Measurements from ENCODE around the gene C1orf52. TPM values are rescaled to one million over a fixed set of nuclear protein-coding genes. Genes with fewer than 3 reads are reported as not detected.

The C1orf52 gene
- 10 to 100 TPM; 25.8 to 28.3 TPM for total RNA-seq
- 10 to 100 TPM; 13.8 to 18.4 TPM for polyA plus RNA-seq
- long read RNA-seq, donor 1, transcript C1orf52-201 (4 exons, 3,391 nt): major isoform, 23 of 42 reads
- long read RNA-seq, donor 1, transcript C1orf52-203 (3 exons, 1,219 nt): minor isoform, 16 of 42 reads
- long read RNA-seq, donor 1, partial matches to known transcripts: 2 of 42 reads
- long read RNA-seq, donor 1, other reads (novel, unspliced or antisense): 1 of 42 reads
- long read RNA-seq, donor 2, transcript C1orf52-201 (4 exons, 3,391 nt): minor isoform, 6 of 20 reads
- long read RNA-seq, donor 2, transcript C1orf52-203 (3 exons, 1,219 nt): major isoform, 11 of 20 reads
- long read RNA-seq, donor 2, partial matches to known transcripts: 1 of 20 reads
- long read RNA-seq, donor 2, other reads (novel, unspliced or antisense): 2 of 20 reads

- no peaks in the 10 kb centered on the region for H3K4me1 ChIP-seq (ENCODE audit: control insufficient read depth in 1 of 2, insufficient read depth in 2 of 2, low read length in 2 of 2)
- DNase-seq: peak; percentile 97 to 100
- intact Hi-C loops (cut with DNase I): loop anchor here (5.0 kb wide), 2 partner anchors 57 to 322 kb away; partner anchors contain the start of gene SYDE2 (in 2 of the 2)
- 0 to 1% methylated on average over 52 to 65 of the region's 65 CpGs for WGBS, 2 donors
- no peaks in the 10 kb centered on the region for H3K27me3 ChIP-seq (ENCODE audit: control insufficient read depth in 1 of 2, insufficient read depth in 2 of 2, low read length in 1 of 2)
- peak; percentile 99 for ATAC-seq (ENCODE audit: low FRiP score)
- H3K9me3 ChIP-seq (ENCODE audit: control insufficient read depth, low read length): no peaks in the 10 kb centered on the region
- no peaks in the 10 kb centered on the region for H3K36me3 ChIP-seq (ENCODE audit: control insufficient read depth in 1 of 2, insufficient read depth in 2 of 2, low read length in 1 of 2)
- peak within 1 kb of the TSS; percentile 88 to 89 for H3K4me3 ChIP-seq (ENCODE audit: low read length in 2 of 2)
- peak within 1 kb of the TSS in 1 of 2 donors; percentile 66 for H3K27ac ChIP-seq (ENCODE audit: low read depth in 1 of 2, low read length in 2 of 2)
Observed at GRCh38 chr1:85259118-85259911, at the start of gene C1orf52. Gene C1orf52 (minus strand): TSS chr1:85259662. CDS start chr1:85259633, 29 bp downstream.

GRCh38 chr1:85308833-85309350 lies 49.4 kb upstream of the C1orf52 start:
- no peak overlapping the region for H3K27ac ChIP-seq (ENCODE audit: low read depth in 1 of 2, low read length in 2 of 2)
- no peak for DNase-seq
- no peak for ATAC-seq (ENCODE audit: low FRiP score)
- no peaks in the 10 kb centered on the region for H3K36me3 ChIP-seq (ENCODE audit: control insufficient read depth in 1 of 2, insufficient read depth in 2 of 2, low read length in 1 of 2)
- peaks cover 4% of the 10 kb centered on the region in 2 donors for H3K4me1 ChIP-seq (ENCODE audit: control insufficient read depth in 1 of 2, insufficient read depth in 2 of 2, low read length in 2 of 2)
- no peaks in the 10 kb centered on the region for H3K27me3 ChIP-seq (ENCODE audit: control insufficient read depth in 1 of 2, insufficient read depth in 2 of 2, low read length in 1 of 2)
- intact Hi-C loops (cut with DNase I): loop anchor here (1.0 to 10.0 kb wide), 7 partner anchors 33 to 576 kb away; no protein-coding TSS in a partner anchor
- no peak overlapping the region for H3K4me3 ChIP-seq (ENCODE audit: low read length in 2 of 2)
- no peaks in the 10 kb centered on the region for H3K9me3 ChIP-seq (ENCODE audit: control insufficient read depth, low read length)
- WGBS, 2 donors: 67 to 70% methylated on average over 4 of the region's 4 CpGs

GRCh38 chr1:85307987-85308832 lies 48.7 kb upstream of the C1orf52 start:
- peak; percentile 90 to 97 for DNase-seq
- Histone ChIP-seq H3K4me1 (ENCODE audit: control insufficient read depth in 1 of 2, insufficient read depth in 2 of 2, low read length in 2 of 2) (peaks cover 0 to 1% of the 10 kb centered on the region in 2 donors), H3K27me3 (ENCODE audit: control insufficient read depth in 1 of 2, insufficient read depth in 2 of 2, low read length in 1 of 2) (no peaks in the 10 kb centered on the region), H3K4me3 (ENCODE audit: low read length in 2 of 2) (no peak overlapping the region), H3K9me3 (ENCODE audit: control insufficient read depth, low read length) (no peaks in the 10 kb centered on the region), H3K36me3 (ENCODE audit: control insufficient read depth in 1 of 2, insufficient read depth in 2 of 2, low read length in 1 of 2) (no peaks in the 10 kb centered on the region), H3K27ac (ENCODE audit: low read depth in 1 of 2, low read length in 2 of 2) (no peak overlapping the region)
- 20 to 21% methylated on average over 27 of the region's 27 CpGs for WGBS, 2 donors
- peak; percentile 96 for ATAC-seq (ENCODE audit: low FRiP score)
- intact Hi-C loops (cut with DNase I): loop anchor here (1.0 to 10.0 kb wide), 7 partner anchors 34 to 577 kb away; no protein-coding TSS in a partner anchor

- 97 to 98% methylated on average over 4 of the region's 4 CpGs for WGBS, 2 donors
- DNase-seq (no peak), ATAC-seq (ENCODE audit: low FRiP score) (no peak)
- Histone ChIP-seq H3K9me3 (ENCODE audit: control insufficient read depth, low read length) (no peaks in the 10 kb centered on the region), H3K27me3 (ENCODE audit: control insufficient read depth in 1 of 2, insufficient read depth in 2 of 2, low read length in 1 of 2) (no peaks in the 10 kb centered on the region), H3K36me3 (ENCODE audit: control insufficient read depth in 1 of 2, insufficient read depth in 2 of 2, low read length in 1 of 2) (no peaks in the 10 kb centered on the region), H3K4me1 (ENCODE audit: control insufficient read depth in 1 of 2, insufficient read depth in 2 of 2, low read length in 2 of 2) (no peaks in the 10 kb centered on the region), H3K4me3 (ENCODE audit: low read length in 2 of 2) (no peak overlapping the region), H3K27ac (ENCODE audit: low read depth in 1 of 2, low read length in 2 of 2) (no peak overlapping the region)
- intact Hi-C loops (cut with DNase I): loop anchor here (5.0 to 10.0 kb wide), 4 partner anchors 36 to 579 kb away; no protein-coding TSS in a partner anchor
Observed at GRCh38 chr1:85306236-85306635, 46.8 kb upstream of the C1orf52 start.

GRCh38 chr1:85303440-85304162 lies 44.1 kb upstream of the C1orf52 start:
- Histone ChIP-seq H3K4me1 (ENCODE audit: control insufficient read depth in 1 of 2, insufficient read depth in 2 of 2, low read length in 2 of 2) (peaks cover 3 to 4% of the 10 kb centered on the region in 2 donors), H3K9me3 (ENCODE audit: control insufficient read depth, low read length) (no peaks in the 10 kb centered on the region), H3K4me3 (ENCODE audit: low read length in 2 of 2) (no peak overlapping the region), H3K27ac (ENCODE audit: low read depth in 1 of 2, low read length in 2 of 2) (no peak overlapping the region), H3K36me3 (ENCODE audit: control insufficient read depth in 1 of 2, insufficient read depth in 2 of 2, low read length in 1 of 2) (no peaks in the 10 kb centered on the region), H3K27me3 (ENCODE audit: control insufficient read depth in 1 of 2, insufficient read depth in 2 of 2, low read length in 1 of 2) (no peaks in the 10 kb centered on the region)
- DNase-seq (no peak), ATAC-seq (ENCODE audit: low FRiP score) (no peak)
- intact Hi-C loops (cut with DNase I): loop anchor here in 1 of 2 donors (10.0 kb wide), 1 partner anchor 581 kb away; no protein-coding TSS in a partner anchor
- 67 to 74% methylated on average over 4 of the region's 4 CpGs for WGBS, 2 donors

- no peaks in the 10 kb centered on the region for H3K27me3 ChIP-seq (ENCODE audit: control insufficient read depth in 1 of 2, insufficient read depth in 2 of 2, low read length in 1 of 2)
- ATAC-seq (ENCODE audit: low FRiP score): no peak
- no peaks in the 10 kb centered on the region for H3K9me3 ChIP-seq (ENCODE audit: control insufficient read depth, low read length)
- intact Hi-C loops (cut with DNase I): loop anchor here in 1 of 2 donors (10.0 kb wide), 1 partner anchor 585 kb away; no protein-coding TSS in a partner anchor
- H3K4me3 ChIP-seq (ENCODE audit: low read length in 2 of 2): no peak overlapping the region
- no peak for DNase-seq
- H3K4me1 ChIP-seq (ENCODE audit: control insufficient read depth in 1 of 2, insufficient read depth in 2 of 2, low read length in 2 of 2): peaks cover 7 to 10% of the 10 kb centered on the region in 2 donors
- WGBS, 2 donors: 80 to 85% methylated on average over 3 of the region's 3 CpGs
- no peak overlapping the region for H3K27ac ChIP-seq (ENCODE audit: low read depth in 1 of 2, low read length in 2 of 2)
- H3K36me3 ChIP-seq (ENCODE audit: control insufficient read depth in 1 of 2, insufficient read depth in 2 of 2, low read length in 1 of 2): no peaks in the 10 kb centered on the region
Observed at GRCh38 chr1:85300140-85300539, 40.7 kb upstream of the C1orf52 start.

GRCh38 chr1:85297855-85298629 lies 38.6 kb upstream of the C1orf52 start:
- Histone ChIP-seq H3K36me3 (ENCODE audit: control insufficient read depth in 1 of 2, insufficient read depth in 2 of 2, low read length in 1 of 2) (no peaks in the 10 kb centered on the region), H3K27me3 (ENCODE audit: control insufficient read depth in 1 of 2, insufficient read depth in 2 of 2, low read length in 1 of 2) (no peaks in the 10 kb centered on the region), H3K9me3 (ENCODE audit: control insufficient read depth, low read length) (no peaks in the 10 kb centered on the region), H3K4me3 (ENCODE audit: low read length in 2 of 2) (no peak overlapping the region), H3K27ac (ENCODE audit: low read depth in 1 of 2, low read length in 2 of 2) (peak overlapping the region; percentile 74 to 97), H3K4me1 (ENCODE audit: control insufficient read depth in 1 of 2, insufficient read depth in 2 of 2, low read length in 2 of 2) (peaks cover 7 to 10% of the 10 kb centered on the region in 2 donors)
- intact Hi-C loops (cut with DNase I): no loop called here
- ATAC-seq (ENCODE audit: low FRiP score) (peak; percentile 88), DNase-seq (no peak)
- 6 to 7% methylated on average over 11 of the region's 11 CpGs for WGBS, 2 donors

Measured in aorta (tissue), 5 donors.